NCI-H82 treated with DMSO at 0.1 percent for 48 hours (cell line): ENCODE data around the gene TTC24.

Experiments used
- DNase-seq: peaks from one replicate; lab custom pipeline; 2025; ENCODE audit not compliant: unreplicated experiment; lab: John Stamatoyannopoulos, UW

Gene TTC24

GRCh38 chr1:156553860-156554485 is 25.6 kb upstream of the TTC24 start:
- DNase-seq, result no peak

DNA sequence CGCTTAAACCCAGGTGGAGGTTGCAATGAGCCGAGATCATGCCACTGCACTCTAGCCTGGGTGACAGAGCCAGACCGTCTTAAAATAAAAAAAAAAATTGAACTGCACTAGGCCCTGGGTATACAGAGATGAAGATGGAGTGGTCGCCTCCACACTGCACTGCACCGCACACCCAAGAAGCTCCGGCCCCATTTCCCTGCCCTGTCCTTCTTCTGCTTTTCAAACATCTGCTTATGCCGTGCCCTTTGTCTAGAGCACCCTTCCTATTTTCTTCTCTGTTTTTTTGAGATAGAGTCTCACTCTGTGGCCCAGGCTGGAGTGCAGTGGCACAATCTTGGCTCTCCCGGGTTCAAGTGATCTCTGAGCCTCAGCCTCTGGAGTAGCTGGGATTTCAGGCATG is 24.6 kb upstream of the TTC24 start:
- no peak for DNase-seq

- DNase-seq, result no peak
Measured at GRCh38 chr1:156555715-156556114, 23.8 kb upstream of the TTC24 start.

GRCh38 chr1:156556354-156556753 is 23.2 kb upstream of the TTC24 start:
- DNase-seq, result no peak

DNA sequence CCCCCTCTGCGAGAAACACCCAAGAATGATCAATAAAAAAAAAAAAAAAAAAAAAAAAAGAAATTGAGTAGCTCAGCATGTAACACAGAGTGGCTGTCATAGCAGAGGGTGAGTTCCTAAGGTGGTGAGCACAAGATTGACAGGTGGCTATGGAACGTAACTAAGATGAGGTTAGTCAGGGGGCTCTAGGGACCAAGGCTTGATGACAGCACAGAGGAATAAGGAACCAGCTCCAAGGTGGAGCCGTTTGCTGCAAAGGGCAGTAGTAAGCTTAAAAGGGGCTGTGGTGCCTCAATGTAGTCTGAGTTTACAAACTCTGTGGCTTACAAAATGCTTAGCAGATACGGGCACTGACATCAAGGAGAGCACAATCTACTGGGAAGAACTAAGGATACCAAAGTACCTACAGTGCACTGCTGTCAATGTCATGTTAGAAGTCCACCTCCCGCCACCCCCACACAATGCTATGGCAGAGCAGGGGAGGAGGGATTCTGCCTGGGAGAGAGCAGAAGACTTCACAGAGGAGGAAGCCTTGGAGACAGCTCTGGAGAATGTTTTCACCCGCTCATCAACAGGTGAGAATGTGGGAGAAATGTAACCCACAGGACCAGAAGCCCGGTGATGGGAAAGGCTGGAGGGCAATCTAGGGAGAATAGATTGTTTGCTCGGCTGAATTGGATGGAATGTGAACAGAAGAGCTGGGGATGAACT is 20.3 kb upstream of the TTC24 start:
- no peak for DNase-seq

DNA sequence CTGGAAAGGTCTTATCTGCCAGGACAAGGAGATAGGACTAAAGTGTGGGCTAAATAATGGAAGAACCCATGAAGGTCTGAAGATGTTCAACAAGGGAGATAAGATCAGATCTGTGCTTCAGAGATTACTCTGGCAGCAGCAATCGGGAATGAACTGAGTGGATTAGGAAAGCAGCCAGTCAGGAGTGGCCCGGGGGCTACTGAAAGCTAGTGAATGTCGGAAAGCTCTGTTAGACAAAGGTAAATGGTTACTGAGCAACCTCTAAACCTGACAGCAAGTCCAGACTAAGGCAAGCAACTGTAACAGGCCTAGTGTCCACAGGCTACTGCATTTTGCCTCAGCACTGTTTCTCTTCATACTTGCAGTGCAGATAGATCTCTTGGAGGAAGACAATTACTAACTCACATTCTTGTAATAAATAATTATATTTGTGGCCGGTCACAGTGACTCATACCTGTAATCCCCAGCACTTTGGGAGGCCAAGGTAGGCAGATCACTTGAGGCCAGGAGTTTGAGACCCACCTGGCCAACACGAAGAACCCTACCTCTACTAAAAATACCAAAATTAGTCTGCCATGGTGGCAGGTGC is 19.6 kb upstream of the TTC24 start:
- DNase-seq, result peak; percentile 37

DNA sequence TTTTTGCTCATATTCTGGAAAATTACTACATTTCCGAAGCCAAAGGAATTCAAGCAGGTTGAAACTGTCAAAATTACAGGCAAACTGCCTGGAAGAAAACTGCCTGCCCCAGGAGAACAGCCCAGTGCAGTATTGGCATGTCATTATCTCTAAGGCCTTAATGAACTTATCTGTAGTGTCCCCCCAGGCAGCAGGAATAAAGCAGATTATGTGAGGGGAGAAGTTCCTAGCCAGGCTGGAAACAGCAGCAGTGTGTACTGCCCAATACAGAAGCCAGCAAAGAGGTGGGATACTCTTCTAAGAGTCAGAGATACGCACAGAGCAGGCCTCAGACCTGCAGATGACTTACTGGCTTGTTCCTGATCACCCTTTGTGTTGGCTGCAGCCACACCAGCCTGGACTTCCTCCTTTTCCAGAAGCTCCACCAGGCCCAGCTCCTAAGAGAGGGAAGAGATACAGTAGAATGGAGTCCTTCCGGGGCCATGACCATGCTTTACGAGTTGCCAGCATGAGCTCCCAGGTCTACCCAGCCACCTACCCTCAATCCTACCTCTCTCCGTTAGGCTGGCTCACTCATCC is 18.8 kb upstream of the TTC24 start:
- peak; percentile 87 for DNase-seq

- no peak for DNase-seq
Measured at GRCh38 chr1:156565519-156565918, 14.0 kb upstream of the TTC24 start.

- no peak for DNase-seq
Measured at GRCh38 chr1:156566436-156566835, 13.1 kb upstream of the TTC24 start.

GRCh38 chr1:156571261-156571852 is 8.2 kb upstream of the TTC24 start:
- DNase-seq, result no peak

GRCh38 chr1:156571919-156572662 is 7.4 kb upstream of the TTC24 start, which contains the start of gene IQGAP3:
Gene IQGAP3, minus strand, starts transcription at chr1:156572565. Its CDS starts 36 bp downstream, at chr1:156572529.
- peak; percentile 53 for DNase-seq

- no peak for DNase-seq
Measured at GRCh38 chr1:156572663-156573018, 6.9 kb upstream of the TTC24 start.

GRCh38 chr1:156574039-156574633 is 5.4 kb upstream of the TTC24 start:
- DNase-seq, result no peak

DNA sequence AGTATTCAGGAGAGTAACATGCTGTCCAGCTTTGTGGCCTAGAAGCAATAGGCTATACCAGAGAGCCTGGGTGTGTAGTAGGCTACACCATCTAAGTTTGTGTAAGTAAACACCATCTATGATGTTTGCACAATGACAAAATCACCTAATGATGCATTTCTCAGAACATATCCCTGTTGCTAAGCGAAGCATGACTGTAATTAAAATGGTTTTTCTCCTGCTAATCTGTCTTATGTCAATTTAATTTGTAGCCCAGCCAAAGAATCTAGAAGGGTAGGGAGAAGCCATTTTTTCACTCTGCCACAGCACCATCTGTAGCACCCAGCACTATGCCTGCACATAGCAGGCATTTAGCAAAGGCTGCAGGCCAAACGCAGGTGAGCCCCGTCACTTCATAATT is 2.0 kb upstream of the TTC24 start:
- no peak for DNase-seq

DNA sequence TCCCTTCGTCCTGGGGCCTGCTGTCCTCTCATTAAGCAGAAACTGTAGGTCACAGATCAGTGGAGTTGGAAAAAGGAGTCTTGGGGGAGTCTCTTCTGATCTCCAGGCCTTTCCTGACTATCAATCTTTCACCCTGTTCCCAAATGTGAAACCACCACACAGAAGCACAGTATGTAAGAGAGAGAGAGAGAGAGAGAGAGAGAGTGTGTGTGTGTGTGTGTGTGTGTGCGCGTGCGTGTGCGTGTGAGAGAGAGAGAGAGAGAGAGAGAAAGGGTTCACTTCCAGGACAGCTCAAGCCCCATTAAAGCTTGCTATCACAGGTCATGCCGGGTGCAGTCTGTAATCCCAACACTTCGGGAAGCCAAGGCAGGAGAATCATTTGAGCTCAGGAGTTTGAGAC is 1.5 kb upstream of the TTC24 start:
- DNase-seq, result no peak

DNA sequence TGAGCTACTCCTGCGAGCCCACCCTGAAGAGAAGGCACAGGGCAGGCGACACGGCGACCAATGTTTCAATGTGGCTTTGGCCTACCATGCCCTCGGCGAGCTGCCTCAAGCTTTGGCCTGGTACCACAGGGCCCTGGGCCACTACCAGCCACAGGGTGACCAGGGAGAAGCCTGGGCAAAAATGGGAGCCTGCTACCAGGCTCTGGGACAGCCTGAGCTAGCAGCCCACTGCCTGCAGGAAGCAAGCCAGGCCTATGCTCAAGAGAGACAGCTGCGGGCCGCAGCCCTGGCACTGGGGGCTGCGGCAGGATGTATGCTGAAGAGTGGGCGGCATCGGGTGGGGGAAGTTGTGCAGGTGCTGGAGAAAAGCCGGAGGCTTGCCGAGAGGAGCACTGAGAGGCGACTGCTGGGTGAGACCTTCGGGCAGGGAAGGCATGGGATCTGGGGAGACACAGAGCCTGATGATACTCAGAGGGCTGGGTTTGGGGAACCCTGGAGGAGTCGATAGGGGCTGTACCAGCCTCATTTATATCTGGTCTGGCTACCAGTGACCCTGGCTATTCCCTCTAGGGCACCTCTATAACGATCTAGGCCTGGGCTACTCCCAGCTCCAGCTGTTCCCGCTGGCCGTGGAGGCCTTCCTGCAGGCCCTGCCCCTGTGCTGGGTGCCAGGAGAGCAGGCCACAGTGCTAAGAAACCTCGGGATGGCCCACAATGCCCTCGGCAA is 2.3 kb downstream of the TTC24 start:
- no peak for DNase-seq

DNA sequence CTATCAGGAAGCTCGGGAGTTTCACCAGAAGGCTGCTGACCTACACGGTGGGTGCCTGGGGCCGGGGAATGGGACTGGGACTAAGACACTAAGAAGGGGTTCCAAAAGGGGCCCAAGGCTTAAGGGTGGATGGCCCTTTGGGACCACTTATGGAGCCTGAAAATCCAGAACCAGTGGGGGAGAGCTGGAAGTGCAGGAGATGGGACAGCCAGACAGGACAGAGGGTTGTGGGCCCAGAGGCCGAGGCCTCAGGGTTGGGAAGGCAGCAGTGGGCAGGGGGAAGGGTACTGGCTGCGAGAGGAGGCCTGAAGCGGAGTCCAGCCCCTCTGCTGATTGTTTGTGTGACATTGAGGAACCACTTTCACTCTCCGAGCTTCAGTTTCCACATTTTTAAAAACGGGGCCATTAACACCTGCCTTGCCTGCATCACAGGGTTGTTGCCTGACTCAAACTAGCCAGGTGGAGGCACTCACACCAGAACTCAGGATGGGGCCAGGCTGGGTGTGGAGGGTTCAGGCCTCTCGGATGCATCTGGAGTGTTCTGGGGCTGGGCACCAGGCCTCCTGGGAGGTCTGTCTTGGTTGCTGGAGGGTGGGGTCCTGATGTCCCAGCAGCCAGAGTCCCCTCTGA is 3.0 kb downstream of the TTC24 start:
- DNase-seq, result no peak

GRCh38 chr1:156583821-156584622 is 4.5 kb downstream of the TTC24 start:
- peak; percentile 77 for DNase-seq

DNA sequence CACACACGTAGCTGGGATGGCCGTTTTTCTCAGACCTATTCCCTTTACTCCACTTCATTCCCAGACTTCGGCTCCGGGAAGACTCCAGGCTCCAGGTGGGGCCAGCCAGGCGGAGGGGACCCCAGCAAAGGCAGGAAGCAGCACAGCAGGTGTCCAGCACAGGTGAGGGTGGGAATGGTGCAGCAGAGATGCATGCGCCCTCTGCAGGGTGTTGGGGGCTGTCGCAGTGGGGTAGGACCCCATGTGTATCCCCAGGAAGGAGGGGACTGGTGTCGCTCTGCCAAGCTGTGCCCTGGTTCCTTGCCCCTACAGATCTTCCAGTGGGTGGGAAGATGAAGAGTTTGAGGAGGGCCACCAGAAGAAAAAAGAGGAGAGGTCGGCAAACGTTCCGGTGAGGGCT is 5.3 kb downstream of the TTC24 start:
- no peak for DNase-seq
